ENCODE results near the gene PDE8B.

PDE8B gene

GRCh38 chr5:77409870-77410621 is 199.6 kb downstream of the PDE8B start:
- TF ChIP-seq NFIC (IDR thresholded peaks at IDR 0.05): no peak
- no peak for TF ChIP-seq ZBTB7A (IDR thresholded peaks at IDR 0.05; ENCODE audit: low read depth)
- no peak for TF ChIP-seq RAD21 (IDR thresholded peaks at IDR 0.05; ENCODE audit: low read depth)
- no peak for TF ChIP-seq TAF1 (IDR thresholded peaks at IDR 0.05; ENCODE audit: low read depth)

GRCh38 chr5:77413049-77413448 is 202.6 kb downstream of the PDE8B start:
- TF ChIP-seq REST (IDR thresholded peaks at IDR 0.05; ENCODE audit: low read depth) (no peak), ZBTB7A (IDR thresholded peaks at IDR 0.05; ENCODE audit: low read depth) (no peak), TCF12 (IDR thresholded peaks at IDR 0.05; ENCODE audit: low read depth) (no peak), EGR1 (IDR thresholded peaks at IDR 0.05) (no peak), RAD21 (IDR thresholded peaks at IDR 0.05; ENCODE audit: low read depth) (no peak), MAX (IDR thresholded peaks at IDR 0.05) (no peak), EP300 (IDR thresholded peaks at IDR 0.05; ENCODE audit: borderline replicate concordance) (no peak), YY1 (IDR thresholded peaks at IDR 0.05; ENCODE audit: low read depth) (no peak), FOXM1 (IDR thresholded peaks at IDR 0.05; ENCODE audit: borderline replicate concordance, low read depth) (no peak)

GRCh38 chr5:77418162-77418561 is 207.7 kb downstream of the PDE8B start:
- no peak for TF ChIP-seq CREB1 (IDR thresholded peaks at IDR 0.05; ENCODE audit: low read depth)
- TF ChIP-seq TEAD4 (IDR thresholded peaks at IDR 0.05): no peak
- no peak for TF ChIP-seq CEBPB (IDR thresholded peaks at IDR 0.05)
- TF ChIP-seq USF1 (IDR thresholded peaks at IDR 0.05): no peak
- TF ChIP-seq EP300 (IDR thresholded peaks at IDR 0.05; ENCODE audit: borderline replicate concordance): no peak
- no peak for TF ChIP-seq RAD21 (IDR thresholded peaks at IDR 0.05; ENCODE audit: low read depth)
- no peak for TF ChIP-seq REST (IDR thresholded peaks at IDR 0.05; ENCODE audit: low read depth)
- TF ChIP-seq NFIC (IDR thresholded peaks at IDR 0.05): no peak
- TF ChIP-seq MAX (IDR thresholded peaks at IDR 0.05): no peak
- TF ChIP-seq FOXM1 (IDR thresholded peaks at IDR 0.05; ENCODE audit: borderline replicate concordance, low read depth): no peak
- TF ChIP-seq ZBTB7A (IDR thresholded peaks at IDR 0.05; ENCODE audit: low read depth): no peak

- no peak for TF ChIP-seq TEAD4 (IDR thresholded peaks at IDR 0.05)
- no peak for TF ChIP-seq EP300 (IDR thresholded peaks at IDR 0.05; ENCODE audit: borderline replicate concordance)
- no peak for TF ChIP-seq CEBPB (IDR thresholded peaks at IDR 0.05)
- TF ChIP-seq REST (IDR thresholded peaks at IDR 0.05; ENCODE audit: low read depth): no peak
- no peak for TF ChIP-seq TAF1 (IDR thresholded peaks at IDR 0.05; ENCODE audit: low read depth)
- no peak for TF ChIP-seq EGR1 (IDR thresholded peaks at IDR 0.05)
- no peak for TF ChIP-seq CREB1 (IDR thresholded peaks at IDR 0.05; ENCODE audit: low read depth)
- no peak for TF ChIP-seq ZBTB7A (IDR thresholded peaks at IDR 0.05; ENCODE audit: low read depth)
- no peak for TF ChIP-seq RAD21 (IDR thresholded peaks at IDR 0.05; ENCODE audit: low read depth)
- no peak for TF ChIP-seq USF1 (IDR thresholded peaks at IDR 0.05)
- no peak for TF ChIP-seq MAX (IDR thresholded peaks at IDR 0.05)
- no peak for TF ChIP-seq FOXM1 (IDR thresholded peaks at IDR 0.05; ENCODE audit: borderline replicate concordance, low read depth)
- no peak for TF ChIP-seq YY1 (IDR thresholded peaks at IDR 0.05; ENCODE audit: low read depth)
- TF ChIP-seq NFIC (IDR thresholded peaks at IDR 0.05): no peak
- no peak for TF ChIP-seq TCF12 (IDR thresholded peaks at IDR 0.05; ENCODE audit: low read depth)
Observed at GRCh38 chr5:77418601-77419581, 208.4 kb downstream of the PDE8B start.

Measured in Ishikawa (cell line).